ENCODE measurements around the gene RPRD1B. TPM values are rescaled to one million over a fixed set of nuclear protein-coding genes. Genes with fewer than 3 reads are reported as not detected.

The RPRD1B gene
- total RNA-seq, 2 donors from 2014 or later: 22.7 to 42.5 TPM

- intact Hi-C loops (cut with DNase I): loop anchor here (5.0 to 10.0 kb wide), 2 partner anchors 337 to 429 kb away; no protein-coding TSS in a partner anchor
These were observed 42.2 kb upstream of the RPRD1B start for GRCh38 chr20:37991157-37991866.

GRCh38 chr20:37991908-37992307 lies 41.6 kb upstream of the RPRD1B start:
- intact Hi-C loops (cut with DNase I): loop anchor here (5.0 to 10.0 kb wide), 2 partner anchors 337 to 430 kb away; no protein-coding TSS in a partner anchor
- Histone ChIP-seq H3K36me3 (no peaks in the 10 kb centered on the region), H3K27ac (no peak overlapping the region), H3K9ac (ENCODE audit: low read depth in 2 of 2, low read length in 2 of 2) (no peak overlapping the region), H3K27me3 (no peaks in the 10 kb centered on the region), H3K4me1 (peaks cover 13% of the 10 kb centered on the region), H3K9me3 (no peaks in the 10 kb centered on the region), H3K4me3 (no peak overlapping the region)
- no peak for DNase-seq
- TF ChIP-seq CTCF (IDR thresholded peaks at IDR 0.05): no peak

More at GRCh38 chr20:37991157-37991866, 42.2 kb upstream of the RPRD1B start:
- no peak overlapping the region for H3K4me3 ChIP-seq
- H3K36me3 ChIP-seq: no peaks in the 10 kb centered on the region
- H3K4me1 ChIP-seq: peaks cover 13% of the 10 kb centered on the region
- no peak for TF ChIP-seq CTCF (IDR thresholded peaks at IDR 0.05)
- H3K27ac ChIP-seq: no peak overlapping the region
- DNase-seq: no peak
- H3K9me3 ChIP-seq: no peaks in the 10 kb centered on the region
- H3K27me3 ChIP-seq: no peaks in the 10 kb centered on the region
- H3K9ac ChIP-seq (ENCODE audit: low read depth in 2 of 2, low read length in 2 of 2): no peak overlapping the region

- H3K36me3 ChIP-seq: peaks cover 4% of the 10 kb centered on the region
- H3K27me3 ChIP-seq: no peaks in the 10 kb centered on the region
- H3K4me1 ChIP-seq: peaks cover 13% of the 10 kb centered on the region
- H3K4me3 ChIP-seq: no peak overlapping the region
- no peak overlapping the region for H3K27ac ChIP-seq
- H3K9ac ChIP-seq (ENCODE audit: low read depth in 2 of 2, low read length in 2 of 2): peak overlapping the region in 1 of 2 donors; percentile 54
- H3K9me3 ChIP-seq: no peaks in the 10 kb centered on the region
- intact Hi-C loops (cut with DNase I): loop anchor here (5.0 to 10.0 kb wide), 2 partner anchors 338 to 431 kb away; no protein-coding TSS in a partner anchor
- DNase-seq: peak; percentile 23
- peak; percentile 55 for TF ChIP-seq CTCF (IDR thresholded peaks at IDR 0.05)
These were observed 40.6 kb upstream of the RPRD1B start for GRCh38 chr20:37992802-37993409.

GRCh38 chr20:37994512-37994911 lies 39.0 kb upstream of the RPRD1B start:
- Histone ChIP-seq H3K36me3 (peaks cover 4% of the 10 kb centered on the region), H3K9me3 (no peaks in the 10 kb centered on the region), H3K9ac (ENCODE audit: low read depth in 2 of 2, low read length in 2 of 2) (no peak overlapping the region), H3K27me3 (no peaks in the 10 kb centered on the region), H3K4me3 (no peak overlapping the region), H3K27ac (no peak overlapping the region), H3K4me1 (peaks cover 13% of the 10 kb centered on the region)
- intact Hi-C loops (cut with DNase I): loop anchor here (5.0 to 10.0 kb wide), 2 partner anchors 340 to 432 kb away; no protein-coding TSS in a partner anchor
- DNase-seq: no peak
- TF ChIP-seq CTCF (IDR thresholded peaks at IDR 0.05): no peak

- H3K27ac ChIP-seq: no peak overlapping the region
These were observed 37.5 kb upstream of the RPRD1B start for GRCh38 chr20:37995856-37996605.

More at GRCh38 chr20:37995856-37996605, 37.5 kb upstream of the RPRD1B start:
- Histone ChIP-seq H3K27me3 (no peaks in the 10 kb centered on the region), H3K4me1 (peaks cover 5% of the 10 kb centered on the region), H3K4me3 (no peak overlapping the region), H3K9ac (ENCODE audit: low read depth in 2 of 2, low read length in 2 of 2) (no peak overlapping the region), H3K9me3 (no peaks in the 10 kb centered on the region), H3K36me3 (peaks cover 4% of the 10 kb centered on the region)
- intact Hi-C loops (cut with DNase I): loop anchor here (10.0 kb wide), 1 partner anchor 341 kb away; no protein-coding TSS in a partner anchor
- DNase-seq: no peak
- no peak for TF ChIP-seq CTCF (IDR thresholded peaks at IDR 0.05)

Measured in colonic mucosa (tissue), 4 donors.